HEK293 (cell line): Measurements from ENCODE around the gene OR2V1.
A peak's percentile ranks its signal among the peaks of the same experiment; 100 is the strongest.

Source experiments
- CTCF ChIA-PET: fragments of 350-600 bp; formaldehyde crosslinking; extraction: SDS; loops from one replicate; lab custom pipeline; 2021; ENCODE audit warnings: antibody characterized with exemption; lab: Yijun Ruan, JAX
- POLR2A ChIA-PET: fragments of 300-600 bp; formaldehyde crosslinking; extraction: SDS; loops from one replicate; lab custom pipeline; 2020; ENCODE audit warnings: antibody characterized with exemption, inconsistent platforms; lab: Yijun Ruan, JAX
- H3K27ac ChIP-seq: fragments of 200-500 bp; sonication (Bioruptor generic); 2 replicates; pipeline ENCODE4 v1.5.1; 2014; ENCODE audit warnings: low read depth, low read length, control low read depth, inconsistent platforms; ENCODE audit errors: extremely low read depth
- H3K36me3 ChIP-seq, 2 experiments: fragments of 200-500 bp in 1 of 2; sonication (Bioruptor generic) in 1 of 2; 1 replicate in 1 of 2; 2 replicates in 1 of 2; pipeline ENCODE4 v1.5.1; 2014 to 2017; ENCODE audit warnings: inconsistent platforms in 2 of 2, low read length in 2 of 2; ENCODE audit not compliant: control insufficient read depth in 2 of 2, insufficient read depth in 1 of 2
- H3K4me1 ChIP-seq: fragments of 200-500 bp; sonication (Bioruptor generic); 2 replicates; pipeline ENCODE4 v1.5.1; 2014; ENCODE audit warnings: mild to moderate bottlenecking, low read length, inconsistent platforms; ENCODE audit not compliant: control insufficient read depth, insufficient read depth
- H3K4me3 ChIP-seq: 2 replicates; pipeline ENCODE4 v1.5.1; 2011; ENCODE audit warnings: low read depth, mild to moderate bottlenecking, control low read depth, low read length, moderate library complexity
- H3K9me3 ChIP-seq: fragments of 200-500 bp; sonication (Bioruptor generic); 2 replicates; pipeline ENCODE4 v1.5.1; 2014; ENCODE audit warnings: low read depth, low read length, inconsistent platforms; ENCODE audit not compliant: control insufficient read depth, insufficient read depth
- EGR2 ChIP-seq: fragments of 450-650 bp; formaldehyde crosslinking; IDR thresholded peaks from 2 replicates; pipeline ENCODE4 v1.5.1; 2016; ENCODE audit warnings: low read depth, missing biosample characterization, missing genetic modification characterization
- GFI1B ChIP-seq: fragments of 450-650 bp; formaldehyde crosslinking; IDR thresholded peaks from 2 replicates; pipeline ENCODE4 v1.5.1; 2016; ENCODE audit warnings: missing biosample characterization, missing genetic modification characterization
- KLF1 ChIP-seq: fragments of 450-650 bp; formaldehyde crosslinking; IDR thresholded peaks from 2 replicates; pipeline ENCODE4 v1.5.1; 2016; ENCODE audit warnings: missing biosample characterization, missing genetic modification characterization
- KLF10 ChIP-seq: fragments of 450-650 bp; IDR thresholded peaks from 2 replicates; pipeline ENCODE4 v1.5.1; 2018; ENCODE audit warnings: missing biosample characterization, mild to moderate bottlenecking, missing genetic modification characterization
- SCRT2 ChIP-seq: fragments of 450-650 bp; formaldehyde crosslinking; IDR thresholded peaks from 2 replicates; pipeline ENCODE4 v1.5.1; 2016; ENCODE audit warnings: missing biosample characterization, missing genetic modification characterization
- TRIM28 ChIP-seq: IDR thresholded peaks from 2 replicates; pipeline ENCODE4 v1.6.1; 2011; ENCODE audit warnings: low read length, control low read depth, borderline replicate concordance
- ZNF132 ChIP-seq: fragments of 450-650 bp; formaldehyde crosslinking; IDR thresholded peaks from 2 replicates; pipeline ENCODE4 v1.5.1; 2017; ENCODE audit warnings: missing biosample characterization, missing genetic modification characterization, borderline replicate concordance
- ZNF266 ChIP-seq: fragments of 450-650 bp; formaldehyde crosslinking; IDR thresholded peaks from 2 replicates; pipeline ENCODE4 v1.5.1; 2016; ENCODE audit warnings: missing biosample characterization, missing genetic modification characterization, low read depth
- ZNF324 ChIP-seq: fragments of 450-650 bp; formaldehyde crosslinking; IDR thresholded peaks from 2 replicates; pipeline ENCODE4 v1.5.1; 2016; ENCODE audit warnings: missing biosample characterization, missing genetic modification characterization
- ZNF416 ChIP-seq: fragments of 450-650 bp; formaldehyde crosslinking; IDR thresholded peaks from 2 replicates; pipeline ENCODE4 v1.5.1; 2016; ENCODE audit warnings: missing biosample characterization, missing genetic modification characterization
- ZNF548 ChIP-seq: fragments of 450-650 bp; formaldehyde crosslinking; IDR thresholded peaks from 2 replicates; pipeline ENCODE4 v1.5.1; 2016; ENCODE audit warnings: missing biosample characterization, missing genetic modification characterization
- ZNF792 ChIP-seq: fragments of 450-650 bp; formaldehyde crosslinking; IDR thresholded peaks from 2 replicates; pipeline ENCODE4 v1.5.1; 2016; ENCODE audit warnings: missing biosample characterization, missing genetic modification characterization
- ZNF830 ChIP-seq: fragments of 450-650 bp; IDR thresholded peaks from 2 replicates; pipeline ENCODE4 v1.5.0; 2018; ENCODE audit warnings: missing biosample characterization, missing genetic modification characterization, low read depth, mild to moderate bottlenecking, moderate library complexity
- ZSCAN5A ChIP-seq: fragments of 450-650 bp; formaldehyde crosslinking; IDR thresholded peaks from 2 replicates; pipeline ENCODE4 v1.5.1; 2016; ENCODE audit warnings: missing biosample characterization, missing genetic modification characterization
- ZXDB ChIP-seq: fragments of 450-650 bp; formaldehyde crosslinking; IDR thresholded peaks from 2 replicates; pipeline ENCODE4 v1.5.1; 2016; ENCODE audit warnings: missing biosample characterization, missing genetic modification characterization
- TF ChIP-seq, protein P1 (sequence below): fragments of 450-650 bp; formaldehyde crosslinking; conservative IDR thresholded peaks from 2 replicates; pipeline ENCODE4 v1.5.1; 2016; ENCODE audit warnings: low read depth, missing biosample characterization, missing genetic modification characterization

OR2V1 gene

GRCh38 chr5:181086884-181087205 lies 44.1 kb downstream of the OR2V1 start:
- POLR2A ChIA-PET: interaction anchor here (0.5 to 0.9 kb wide), 2 partner anchors 36 to 271 kb away, joined by 3 to 6 read pairs; no protein-coding TSS in a partner anchor
- no peaks in the 10 kb centered on the region for H3K9me3 ChIP-seq
- TF ChIP-seq ZNF548 (no peak), ZNF266 (tag by site-specific recombination) (no peak), TRIM28 (no peak), ZSCAN5A (no peak), KLF10 (no peak), ZNF792 (tag by site-specific recombination) (no peak), ZXDB (tag by site-specific recombination) (no peak), ZNF324 (tag by site-specific recombination) (no peak), ZNF132 (no peak), GFI1B (tag by site-specific recombination) (no peak), SCRT2 (tag by site-specific recombination) (no peak), ZNF830 (tag by site-specific recombination) (no peak)
- TF ChIP-seq, all 188 proteins: peak for 0
- no peak overlapping the region for H3K27ac ChIP-seq
- CTCF ChIA-PET: interaction anchor here (0.6 to 1.7 kb wide), 5 partner anchors 30 to 319 kb away, joined by 3 to 5 read pairs (median 3); no protein-coding TSS in a partner anchor
- H3K4me3 ChIP-seq: no peak overlapping the region
- no peaks in the 10 kb centered on the region for H3K4me1 ChIP-seq
- H3K36me3 ChIP-seq: no peaks in the 10 kb centered on the region

DNA sequence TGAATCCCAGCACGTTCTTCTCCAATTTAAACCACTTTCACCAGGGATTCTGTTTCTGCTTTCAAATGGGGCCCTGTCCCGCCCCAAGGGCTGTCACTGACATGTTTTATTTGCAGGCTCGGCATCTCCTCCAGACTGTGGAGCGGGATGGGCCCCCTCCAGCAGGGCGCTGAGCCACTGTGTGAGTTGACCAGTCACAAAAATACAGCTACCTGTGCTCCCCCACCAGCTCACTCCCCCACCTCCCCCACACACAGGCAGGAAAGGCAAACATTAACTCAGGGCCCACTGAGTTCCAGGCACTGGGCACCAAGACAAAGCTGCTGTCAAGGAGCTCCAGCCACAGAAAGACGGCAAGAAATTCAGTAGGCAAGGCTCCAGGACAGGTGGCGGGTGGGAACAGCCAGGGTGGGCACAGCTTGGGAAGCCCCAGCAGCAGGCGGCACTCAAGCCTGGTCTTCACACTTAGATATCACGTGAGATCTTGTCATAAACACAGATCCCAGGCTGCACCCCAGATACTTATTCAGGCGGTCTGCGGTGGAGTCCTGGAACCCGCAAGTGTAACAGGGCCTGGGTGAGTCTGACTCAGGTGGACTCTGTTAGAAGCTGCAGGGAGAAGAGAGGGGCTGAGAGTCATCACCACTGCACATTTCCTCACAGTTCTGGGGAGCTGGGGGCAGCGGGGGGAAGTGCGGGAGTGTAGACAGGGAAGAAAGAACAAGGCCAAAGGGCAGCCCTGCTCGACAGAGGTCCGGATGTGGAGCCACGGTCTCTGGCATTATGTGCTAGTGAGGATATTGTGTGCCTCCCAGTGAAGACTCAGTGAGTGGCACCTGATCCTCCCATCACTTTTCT lies 44.7 kb downstream of the OR2V1 start:
- H3K9me3 ChIP-seq: no peaks in the 10 kb centered on the region
- TF ChIP-seq EGR2 (tag by site-specific recombination) (peak; percentile 44), KLF1 (tag by site-specific recombination) (no peak)
- POLR2A ChIA-PET: interaction anchor here (0.9 to 1.1 kb wide), 2 partner anchors 16 to 270 kb away, joined by 3 read pairs; no protein-coding TSS in a partner anchor
- no peaks in the 10 kb centered on the region for H3K4me1 ChIP-seq
- CTCF ChIA-PET: interaction anchor here (0.9 to 1.7 kb wide), 3 partner anchors 29 to 218 kb away, joined by 3 to 5 read pairs (median 3); no protein-coding TSS in a partner anchor
- H3K27ac ChIP-seq: no peak overlapping the region
- no peak overlapping the region for H3K4me3 ChIP-seq
- no peaks in the 10 kb centered on the region for H3K36me3 ChIP-seq

GRCh38 chr5:181084621-181085195 lies 46.3 kb downstream of the OR2V1 start:
- no peak overlapping the region for H3K27ac ChIP-seq
- no peak overlapping the region for H3K4me3 ChIP-seq
- ChIA-PET POLR2A (no interaction called here), CTCF (interaction anchor here (0.6 kb wide), 1 partner anchor 221 kb away, joined by 3 read pairs; no protein-coding TSS in a partner anchor)
- no peaks in the 10 kb centered on the region for H3K9me3 ChIP-seq
- H3K36me3 ChIP-seq: no peaks in the 10 kb centered on the region
- TF ChIP-seq ZNF416: no peak
- TF ChIP-seq, protein P1, sequence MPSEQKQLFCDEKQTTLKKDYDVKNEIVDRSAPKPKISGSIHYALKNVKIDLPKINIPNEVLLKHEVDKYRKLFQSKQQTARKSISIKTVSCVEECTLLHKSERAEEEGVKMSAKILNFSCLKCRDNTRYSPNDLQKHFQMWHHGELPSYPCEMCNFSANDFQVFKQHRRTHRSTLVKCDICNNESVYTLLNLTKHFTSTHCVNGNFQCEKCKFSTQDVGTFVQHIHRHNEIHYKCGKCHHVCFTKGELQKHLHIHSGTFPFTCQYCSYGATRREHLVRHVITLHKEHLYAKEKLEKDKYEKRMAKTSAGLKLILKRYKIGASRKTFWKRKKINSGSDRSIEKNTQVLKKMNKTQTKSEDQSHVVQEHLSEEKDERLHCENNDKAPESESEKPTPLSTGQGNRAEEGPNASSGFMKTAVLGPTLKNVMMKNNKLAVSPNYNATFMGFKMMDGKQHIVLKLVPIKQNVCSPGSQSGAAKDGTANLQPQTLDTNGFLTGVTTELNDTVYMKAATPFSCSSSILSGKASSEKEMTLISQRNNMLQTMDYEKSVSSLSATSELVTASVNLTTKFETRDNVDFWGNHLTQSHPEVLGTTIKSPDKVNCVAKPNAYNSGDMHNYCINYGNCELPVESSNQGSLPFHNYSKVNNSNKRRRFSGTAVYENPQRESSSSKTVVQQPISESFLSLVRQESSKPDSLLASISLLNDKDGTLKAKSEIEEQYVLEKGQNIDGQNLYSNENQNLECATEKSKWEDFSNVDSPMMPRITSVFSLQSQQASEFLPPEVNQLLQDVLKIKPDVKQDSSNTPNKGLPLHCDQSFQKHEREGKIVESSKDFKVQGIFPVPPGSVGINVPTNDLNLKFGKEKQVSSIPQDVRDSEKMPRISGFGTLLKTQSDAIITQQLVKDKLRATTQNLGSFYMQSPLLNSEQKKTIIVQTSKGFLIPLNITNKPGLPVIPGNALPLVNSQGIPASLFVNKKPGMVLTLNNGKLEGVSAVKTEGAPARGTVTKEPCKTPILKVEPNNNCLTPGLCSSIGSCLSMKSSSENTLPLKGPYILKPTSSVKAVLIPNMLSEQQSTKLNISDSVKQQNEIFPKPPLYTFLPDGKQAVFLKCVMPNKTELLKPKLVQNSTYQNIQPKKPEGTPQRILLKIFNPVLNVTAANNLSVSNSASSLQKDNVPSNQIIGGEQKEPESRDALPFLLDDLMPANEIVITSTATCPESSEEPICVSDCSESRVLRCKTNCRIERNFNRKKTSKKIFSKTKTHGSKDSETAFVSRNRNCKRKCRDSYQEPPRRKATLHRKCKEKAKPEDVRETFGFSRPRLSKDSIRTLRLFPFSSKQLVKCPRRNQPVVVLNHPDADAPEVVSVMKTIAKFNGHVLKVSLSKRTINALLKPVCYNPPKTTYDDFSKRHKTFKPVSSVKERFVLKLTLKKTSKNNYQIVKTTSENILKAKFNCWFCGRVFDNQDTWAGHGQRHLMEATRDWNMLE (tag by site-specific recombination): no peak
- H3K4me1 ChIP-seq: no peaks in the 10 kb centered on the region
